Activated naive CD8-positive, alpha-beta T cell (primary cell): ENCODE data around the gene DNAH14.
"Not testable (repeated sequence)": the region's sequence is repeated elsewhere in the genome, so short reads cannot be mapped to it uniquely, and the experiment has no call there.

Experiments used
- H3K27ac Mint-ChIP-seq: one replicate; pipeline ENCODE4 v1.8.0; 2021; ENCODE audit warnings: mixed read lengths
- H3K27me3 Mint-ChIP-seq: one replicate; pipeline ENCODE4 v1.8.0; 2021; ENCODE audit warnings: mixed read lengths
- H3K36me3 Mint-ChIP-seq: one replicate; pipeline ENCODE4 v1.8.0; 2021; ENCODE audit warnings: mixed read lengths
- H3K4me1 Mint-ChIP-seq: one replicate; pipeline ENCODE4 v1.8.0; 2021; ENCODE audit warnings: low read depth, mixed read lengths
- H3K4me3 Mint-ChIP-seq: one replicate; pipeline ENCODE4 v1.8.0; 2021; ENCODE audit warnings: mild to moderate bottlenecking, mixed read lengths
- H3K9me3 Mint-ChIP-seq: one replicate; pipeline ENCODE4 v1.8.0; 2021; ENCODE audit warnings: low read depth, mixed read lengths

Gene DNAH14

DNA sequence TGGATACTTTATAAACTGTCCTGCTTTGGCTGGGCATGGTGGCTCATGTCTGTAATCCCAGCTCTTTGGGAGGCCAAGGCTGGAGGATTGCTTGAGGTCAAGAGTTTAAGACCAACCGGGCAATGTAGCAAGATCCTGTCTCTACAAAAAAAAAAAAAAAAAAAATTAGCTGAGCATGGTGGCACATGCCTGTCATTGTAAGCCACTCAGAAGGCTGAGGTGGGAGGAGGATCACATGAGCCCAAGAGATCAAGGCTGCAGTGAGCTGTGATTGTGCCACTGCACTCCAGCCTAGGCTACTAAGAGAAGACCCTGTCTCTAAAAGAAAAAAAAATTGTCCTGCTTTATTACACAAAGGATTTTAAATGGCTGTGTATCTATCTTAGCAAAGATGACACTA, 403.2 kb downstream of the DNAH14 start:
- H3K4me1 Mint-ChIP-seq: no peaks in the 10 kb centered on the region
- H3K9me3 Mint-ChIP-seq: no peaks in the 10 kb centered on the region
- H3K4me3 Mint-ChIP-seq: no peak overlapping the region
- no peaks in the 10 kb centered on the region for H3K27me3 Mint-ChIP-seq
- no peaks in the 10 kb centered on the region for H3K36me3 Mint-ChIP-seq
- no peak overlapping the region for H3K27ac Mint-ChIP-seq

DNA sequence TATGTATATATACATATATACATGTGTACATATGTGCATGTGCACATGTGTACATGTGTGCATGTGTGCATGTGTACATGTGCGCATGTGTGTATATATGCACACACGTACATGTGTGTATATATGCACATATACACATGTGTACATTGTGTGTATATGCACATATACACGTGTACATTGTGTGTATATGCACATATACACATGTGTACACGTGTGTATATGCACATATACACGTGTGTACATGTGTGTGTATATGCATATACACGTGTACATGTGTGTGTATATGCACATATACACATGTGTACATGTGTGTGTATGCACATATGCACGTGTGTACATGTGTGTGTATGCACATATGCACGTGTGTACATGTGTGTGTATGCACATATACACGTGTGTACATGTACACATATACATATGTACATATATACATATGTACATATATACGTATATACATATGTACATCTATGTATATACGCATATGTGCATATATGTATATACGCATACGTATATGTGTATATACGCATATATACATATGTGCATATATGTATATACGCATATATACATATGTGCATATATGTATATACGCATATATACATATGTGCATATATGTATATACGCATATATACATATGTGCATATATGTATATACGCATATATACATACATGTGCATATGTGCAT, 405.8 kb downstream of the DNAH14 start:
- H3K9me3 Mint-ChIP-seq, H3K27ac Mint-ChIP-seq, H3K4me3 Mint-ChIP-seq, H3K36me3 Mint-ChIP-seq, H3K27me3 Mint-ChIP-seq, H3K4me1 Mint-ChIP-seq: not testable (repeated sequence)

DNA sequence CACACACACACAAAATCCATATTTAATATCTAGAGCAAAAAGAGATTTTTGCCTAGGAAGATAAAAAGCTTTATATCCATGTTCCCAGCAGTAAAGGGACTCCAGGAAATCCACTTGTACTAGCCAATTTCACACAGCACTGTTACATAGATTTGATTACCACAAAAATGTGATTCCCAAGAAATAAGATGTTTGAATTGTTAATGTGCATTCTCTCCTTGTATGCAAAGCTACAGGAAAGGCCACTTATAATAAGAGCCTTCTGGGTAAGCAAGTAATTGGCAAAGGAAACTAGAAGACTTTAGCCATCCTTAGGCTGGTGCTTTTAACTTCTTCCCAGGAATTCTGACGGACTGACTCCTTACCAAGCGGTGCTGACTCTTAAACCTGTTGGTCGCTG, 409.1 kb downstream of the DNAH14 start:
- Mint-ChIP-seq H3K27me3 (peaks cover 3% of the 10 kb centered on the region), H3K4me1 (peaks cover 1% of the 10 kb centered on the region), H3K27ac (no peak overlapping the region), H3K4me3 (no peak overlapping the region), H3K36me3 (no peaks in the 10 kb centered on the region), H3K9me3 (no peaks in the 10 kb centered on the region)

DNA sequence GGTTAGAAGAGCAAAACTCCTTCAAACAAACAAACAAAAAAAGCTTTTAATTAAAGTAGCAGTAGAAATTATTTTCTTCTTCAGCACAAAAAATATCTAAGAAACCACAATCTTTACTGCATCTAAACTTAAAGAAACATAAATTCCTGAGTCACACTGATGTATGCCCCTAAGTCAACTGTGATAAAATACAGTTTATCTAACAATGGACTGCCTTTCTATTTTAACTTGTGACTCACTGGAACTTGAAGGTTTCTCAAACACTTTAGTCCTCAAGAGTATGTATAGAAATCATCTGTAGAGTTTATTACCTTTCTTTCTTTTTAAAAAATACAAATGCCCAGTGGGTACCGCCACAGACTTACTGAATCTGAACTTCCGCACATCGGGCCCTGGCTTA, 412.2 kb downstream of the DNAH14 start:
- no peaks in the 10 kb centered on the region for H3K36me3 Mint-ChIP-seq
- H3K4me1 Mint-ChIP-seq: peaks cover 1% of the 10 kb centered on the region

DNA sequence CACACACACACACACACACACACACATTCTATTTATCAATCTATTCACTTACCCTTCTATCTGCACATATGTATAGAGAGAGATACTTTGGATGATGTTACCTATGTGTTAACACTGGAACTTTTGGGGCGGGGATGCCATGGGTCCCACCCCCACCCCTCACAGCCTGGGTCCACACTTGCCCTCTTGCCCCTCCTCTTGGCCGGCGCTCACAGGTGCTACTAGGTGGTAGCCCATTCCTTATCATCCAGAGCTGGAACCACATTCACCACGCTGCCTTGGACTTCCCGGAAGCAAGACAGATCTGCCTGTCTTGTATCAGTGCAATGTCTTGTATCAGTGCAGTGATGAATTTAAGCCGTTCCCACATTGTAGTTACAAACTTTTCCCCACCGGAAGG, 413.2 kb downstream of the DNAH14 start:
- H3K27me3 Mint-ChIP-seq: peaks cover 9% of the 10 kb centered on the region
- peaks cover 3% of the 10 kb centered on the region for H3K36me3 Mint-ChIP-seq
- H3K4me1 Mint-ChIP-seq: peaks cover 1% of the 10 kb centered on the region
- H3K4me3 Mint-ChIP-seq: no peak overlapping the region
- H3K27ac Mint-ChIP-seq: no peak overlapping the region
- H3K9me3 Mint-ChIP-seq: no peaks in the 10 kb centered on the region

More for the DNA sequence above, 412.2 kb downstream of the DNAH14 start:
- H3K9me3 Mint-ChIP-seq: no peaks in the 10 kb centered on the region
- H3K4me3 Mint-ChIP-seq: no peak overlapping the region
- H3K27ac Mint-ChIP-seq: no peak overlapping the region
- H3K27me3 Mint-ChIP-seq: peaks cover 6% of the 10 kb centered on the region

DNA sequence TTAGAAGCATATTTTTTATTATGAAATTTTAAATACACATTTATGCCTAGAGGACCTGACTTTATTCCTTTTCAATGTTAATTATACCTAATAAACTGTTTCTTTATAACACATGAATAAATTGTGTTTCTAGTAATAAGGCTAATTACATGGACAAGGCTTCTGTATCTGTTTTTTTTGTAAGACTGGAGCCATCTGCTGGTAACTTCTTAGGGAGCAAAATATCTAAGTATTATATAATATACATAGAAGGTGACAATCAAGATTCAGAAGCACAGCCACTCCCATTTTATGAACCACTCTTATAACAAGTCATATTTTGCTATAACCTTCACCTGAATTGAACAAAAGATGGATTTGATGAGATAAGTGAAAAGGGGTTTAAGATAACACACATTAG, 414.1 kb downstream of the DNAH14 start:
- Mint-ChIP-seq H3K9me3 (peaks cover 9% of the 10 kb centered on the region), H3K27ac (no peak overlapping the region), H3K4me1 (no peaks in the 10 kb centered on the region), H3K4me3 (no peak overlapping the region), H3K36me3 (peaks cover 3% of the 10 kb centered on the region), H3K27me3 (peaks cover 11% of the 10 kb centered on the region)

DNA sequence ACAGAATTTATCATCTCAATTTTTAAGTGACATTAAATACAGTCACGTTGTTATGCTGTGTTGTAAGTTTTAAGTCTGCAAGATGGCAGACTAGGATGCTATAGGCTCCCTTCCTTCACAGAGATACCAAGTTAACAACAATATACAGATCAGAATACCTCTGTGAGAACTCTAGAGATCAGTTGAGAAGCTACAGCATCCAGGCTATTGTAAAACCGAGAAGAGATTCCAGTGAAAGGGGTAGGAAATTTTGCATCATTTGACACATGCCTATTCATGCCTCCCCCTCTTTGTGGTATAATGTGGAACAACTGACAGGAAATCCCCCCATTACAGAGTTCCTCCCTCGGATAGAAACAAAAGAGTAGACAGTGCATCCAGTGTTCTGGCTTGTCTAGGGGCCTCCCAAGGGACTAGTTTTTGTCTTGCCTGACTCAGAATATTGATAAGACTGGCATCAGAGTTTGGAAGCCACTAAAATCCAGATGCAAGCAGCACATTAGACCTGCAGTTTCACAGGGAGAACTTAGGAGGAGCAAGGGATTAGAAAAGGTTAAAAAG, 417.7 kb downstream of the DNAH14 start:
- peaks cover 8% of the 10 kb centered on the region for H3K27me3 Mint-ChIP-seq
- peaks cover 9% of the 10 kb centered on the region for H3K9me3 Mint-ChIP-seq
- H3K4me1 Mint-ChIP-seq: no peaks in the 10 kb centered on the region
- H3K4me3 Mint-ChIP-seq: no peak overlapping the region
- no peak overlapping the region for H3K27ac Mint-ChIP-seq
- peaks cover 3% of the 10 kb centered on the region for H3K36me3 Mint-ChIP-seq

DNA sequence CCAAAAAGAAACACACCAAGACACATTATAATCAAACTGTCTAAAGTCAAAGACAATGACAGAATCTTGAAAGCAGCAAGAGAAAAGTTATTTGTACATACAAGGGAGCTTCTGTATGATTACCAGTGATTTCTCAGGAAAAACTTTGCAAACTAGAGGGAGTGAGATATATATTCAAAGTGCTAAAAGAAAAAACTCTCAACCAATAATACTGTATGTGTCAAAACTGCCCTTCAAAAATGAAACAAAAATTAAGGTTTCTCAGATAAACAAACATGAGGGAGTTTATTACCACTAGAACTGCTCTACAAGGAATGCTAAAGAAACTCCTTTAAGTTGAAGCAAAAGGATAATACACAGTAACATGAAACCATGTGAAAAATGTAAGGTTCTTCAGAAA, 418.9 kb downstream of the DNAH14 start:
- H3K9me3 Mint-ChIP-seq: peaks cover 9% of the 10 kb centered on the region
- peaks cover 3% of the 10 kb centered on the region for H3K36me3 Mint-ChIP-seq
- peaks cover 8% of the 10 kb centered on the region for H3K27me3 Mint-ChIP-seq
- H3K4me3 Mint-ChIP-seq: no peak overlapping the region
- H3K27ac Mint-ChIP-seq: no peak overlapping the region
- no peaks in the 10 kb centered on the region for H3K4me1 Mint-ChIP-seq

DNA sequence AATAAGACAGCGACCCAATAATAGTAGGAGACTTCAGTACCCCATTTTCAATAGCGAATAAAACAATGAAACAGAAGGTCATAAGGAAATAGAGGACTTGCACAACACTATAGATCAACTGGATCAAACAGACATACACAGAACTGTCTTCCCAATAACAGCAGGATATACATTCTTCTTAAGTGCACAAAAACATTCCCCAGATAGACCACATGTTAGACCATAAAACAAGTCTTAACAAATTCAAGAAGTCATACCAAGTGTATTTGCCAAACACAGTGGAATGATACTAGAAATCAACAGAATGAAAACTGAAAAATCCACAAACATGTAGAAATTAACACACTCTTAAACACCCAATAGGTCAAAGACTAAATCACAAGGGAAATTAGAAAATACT, 420.4 kb downstream of the DNAH14 start:
- H3K27me3 Mint-ChIP-seq: peaks cover 8% of the 10 kb centered on the region
- H3K27ac Mint-ChIP-seq: no peak overlapping the region

DNA sequence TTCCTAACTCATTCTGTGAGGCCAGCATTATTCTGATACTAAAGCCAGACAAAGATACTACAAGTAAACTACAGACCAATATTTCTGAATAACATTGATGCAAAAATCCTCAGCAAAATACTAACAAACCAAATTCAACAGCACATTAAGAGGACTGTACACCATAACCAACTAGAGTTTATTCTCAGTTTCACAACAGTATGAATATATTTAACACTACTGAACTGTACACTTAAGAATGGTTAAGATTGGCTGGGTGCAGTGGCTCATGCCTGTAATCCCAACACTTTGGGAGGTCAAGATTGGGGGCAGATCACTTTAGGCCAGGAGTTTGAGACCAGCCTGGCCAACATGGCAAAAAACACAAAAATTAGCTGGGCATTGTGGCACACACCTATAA, 421.4 kb downstream of the DNAH14 start:
- no peaks in the 10 kb centered on the region for H3K4me1 Mint-ChIP-seq
- H3K27ac Mint-ChIP-seq: no peak overlapping the region
- peaks cover 3% of the 10 kb centered on the region for H3K36me3 Mint-ChIP-seq
- peaks cover 7% of the 10 kb centered on the region for H3K27me3 Mint-ChIP-seq
- peaks cover 9% of the 10 kb centered on the region for H3K9me3 Mint-ChIP-seq
- no peak overlapping the region for H3K4me3 Mint-ChIP-seq

More for the DNA sequence above, 420.4 kb downstream of the DNAH14 start:
- H3K4me3 Mint-ChIP-seq: no peak overlapping the region
- peaks cover 9% of the 10 kb centered on the region for H3K9me3 Mint-ChIP-seq
- H3K36me3 Mint-ChIP-seq: peaks cover 3% of the 10 kb centered on the region
- no peaks in the 10 kb centered on the region for H3K4me1 Mint-ChIP-seq

DNA sequence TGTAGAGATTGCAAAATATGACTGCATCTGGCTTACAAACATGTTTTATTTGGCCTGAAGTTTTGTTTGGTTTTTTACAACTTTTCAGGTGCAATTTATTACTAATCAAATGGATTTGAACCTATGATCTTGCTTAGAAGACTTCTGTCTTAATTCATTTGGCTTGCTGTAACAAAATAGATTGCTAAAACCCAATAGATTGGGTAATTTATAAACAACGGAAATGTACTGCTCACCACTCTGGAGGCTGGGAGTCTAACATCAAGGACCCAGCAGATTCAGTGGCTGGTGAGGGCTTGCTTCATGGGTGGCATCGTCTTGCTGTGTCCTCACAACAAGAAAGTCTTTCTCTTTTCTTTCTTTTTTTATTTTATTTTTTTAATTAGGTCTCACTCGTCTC, 425.4 kb downstream of the DNAH14 start:
- Mint-ChIP-seq H3K9me3 (no peaks in the 10 kb centered on the region), H3K36me3 (no peaks in the 10 kb centered on the region), H3K27me3 (peaks cover 3% of the 10 kb centered on the region), H3K4me3 (no peak overlapping the region), H3K4me1 (no peaks in the 10 kb centered on the region), H3K27ac (no peak overlapping the region)

DNA sequence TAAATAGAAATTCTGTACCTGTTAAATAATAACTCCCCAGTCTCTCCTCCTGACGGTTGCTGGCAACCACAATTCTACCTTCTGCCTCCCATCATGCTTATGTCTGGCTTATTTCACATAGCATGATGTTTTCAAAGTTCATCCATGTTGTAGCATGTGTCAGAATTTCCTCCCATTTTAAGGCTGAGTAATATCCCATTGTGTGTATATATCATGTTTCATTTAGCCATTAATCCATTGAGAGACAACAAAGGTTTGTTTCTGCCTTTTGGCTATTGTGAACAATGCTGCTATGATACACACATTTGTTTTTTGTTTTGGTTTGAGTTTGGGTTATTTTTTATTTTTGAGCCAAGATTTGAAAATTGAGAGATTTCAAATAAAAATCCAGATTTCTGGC, 426.4 kb downstream of the DNAH14 start:
- Mint-ChIP-seq H3K27me3 (peaks cover 3% of the 10 kb centered on the region), H3K9me3 (no peaks in the 10 kb centered on the region), H3K4me3 (no peak overlapping the region), H3K27ac (no peak overlapping the region), H3K36me3 (no peaks in the 10 kb centered on the region), H3K4me1 (no peaks in the 10 kb centered on the region)

DNA sequence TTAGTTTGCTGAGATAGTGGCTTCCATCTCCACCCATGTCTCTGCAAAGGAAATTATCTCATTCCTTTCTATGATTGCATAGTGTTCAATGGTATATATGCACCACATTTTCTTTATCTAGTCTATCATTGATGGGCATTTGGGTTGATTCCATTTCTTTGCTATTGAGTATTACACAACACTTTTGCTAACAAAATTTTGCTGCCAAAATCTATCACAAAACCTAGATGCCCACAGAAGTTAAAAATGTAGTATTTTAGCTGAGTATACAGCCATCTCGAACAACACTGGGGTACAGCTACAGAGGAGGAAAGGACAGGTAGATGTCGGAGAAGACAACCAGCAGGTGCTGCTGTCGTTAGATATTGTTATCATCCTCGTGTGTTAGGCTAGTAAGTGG, 430.6 kb downstream of the DNAH14 start:
- H3K4me1 Mint-ChIP-seq: no peaks in the 10 kb centered on the region
- no peaks in the 10 kb centered on the region for H3K9me3 Mint-ChIP-seq
- H3K4me3 Mint-ChIP-seq: no peak overlapping the region
- peaks cover 3% of the 10 kb centered on the region for H3K27me3 Mint-ChIP-seq
- no peaks in the 10 kb centered on the region for H3K36me3 Mint-ChIP-seq
- H3K27ac Mint-ChIP-seq: no peak overlapping the region

DNA sequence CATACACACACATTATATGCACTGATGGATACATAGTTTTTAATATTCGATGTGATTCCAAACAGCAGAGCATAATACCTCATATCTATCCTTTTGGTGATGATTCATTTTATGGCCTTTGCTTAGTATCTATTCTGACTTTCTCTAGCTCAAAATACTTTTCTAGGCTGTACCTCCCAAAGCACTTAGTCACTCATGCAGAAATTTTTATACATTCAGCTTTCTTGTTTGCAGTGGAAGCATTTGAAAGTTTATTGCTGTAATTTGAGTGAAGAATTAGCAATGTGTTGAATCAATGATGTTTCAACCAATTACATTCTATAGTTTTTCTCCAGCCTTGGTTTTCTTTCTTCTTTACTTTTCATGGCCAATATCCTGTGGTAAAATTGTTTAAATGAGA, 431.7 kb downstream of the DNAH14 start:
- Mint-ChIP-seq H3K9me3 (no peaks in the 10 kb centered on the region), H3K4me3 (no peak overlapping the region), H3K4me1 (no peaks in the 10 kb centered on the region), H3K27me3 (no peaks in the 10 kb centered on the region), H3K27ac (no peak overlapping the region), H3K36me3 (no peaks in the 10 kb centered on the region)

DNA sequence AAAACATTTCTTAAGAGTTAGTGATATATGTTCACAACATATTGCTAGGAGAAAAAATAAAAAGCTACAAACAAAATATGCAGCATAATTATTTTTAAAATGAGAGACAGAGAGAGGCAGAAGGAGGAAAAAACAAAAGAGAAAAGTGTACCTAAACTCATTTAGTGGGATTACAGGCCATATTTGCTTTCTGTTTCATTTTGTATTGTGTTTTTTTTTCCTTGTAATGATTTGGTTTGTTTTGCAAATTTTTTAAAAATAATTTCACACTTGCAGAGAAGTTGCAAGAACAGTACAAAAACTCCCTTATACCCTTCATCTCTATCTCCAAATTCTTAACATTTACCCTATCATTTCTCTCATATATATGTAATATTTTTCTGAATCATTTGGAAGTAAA, 433.3 kb downstream of the DNAH14 start:
- Mint-ChIP-seq H3K36me3 (no peaks in the 10 kb centered on the region), H3K9me3 (no peaks in the 10 kb centered on the region), H3K27me3 (peaks cover 3% of the 10 kb centered on the region), H3K4me3 (no peak overlapping the region), H3K27ac (no peak overlapping the region), H3K4me1 (no peaks in the 10 kb centered on the region)

DNA sequence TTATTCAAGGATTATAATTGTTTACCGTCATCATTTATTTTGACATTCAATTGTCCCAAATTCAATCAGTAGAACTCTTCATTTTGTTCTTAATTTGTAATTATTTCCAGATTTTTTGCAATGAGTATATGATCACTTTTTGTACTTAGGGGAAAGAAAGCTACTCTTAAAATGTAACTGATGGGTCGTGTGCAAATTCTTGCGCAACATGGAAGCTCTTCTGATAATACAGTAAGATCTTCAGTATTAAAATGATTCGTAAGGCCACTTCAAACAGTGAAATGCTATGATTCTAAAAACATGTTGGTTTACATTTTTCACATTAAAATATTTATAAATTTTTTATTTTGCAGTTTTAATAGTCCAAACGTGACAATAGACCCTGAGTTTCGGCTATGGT, 435.0 kb downstream of the DNAH14 start:
- H3K27me3 Mint-ChIP-seq: peaks cover 4% of the 10 kb centered on the region
- no peak overlapping the region for H3K4me3 Mint-ChIP-seq
- no peaks in the 10 kb centered on the region for H3K4me1 Mint-ChIP-seq
- H3K27ac Mint-ChIP-seq: no peak overlapping the region
- H3K36me3 Mint-ChIP-seq: no peaks in the 10 kb centered on the region
- no peaks in the 10 kb centered on the region for H3K9me3 Mint-ChIP-seq
